ENCODE data around the gene MSI2.

Gene MSI2

DNA sequence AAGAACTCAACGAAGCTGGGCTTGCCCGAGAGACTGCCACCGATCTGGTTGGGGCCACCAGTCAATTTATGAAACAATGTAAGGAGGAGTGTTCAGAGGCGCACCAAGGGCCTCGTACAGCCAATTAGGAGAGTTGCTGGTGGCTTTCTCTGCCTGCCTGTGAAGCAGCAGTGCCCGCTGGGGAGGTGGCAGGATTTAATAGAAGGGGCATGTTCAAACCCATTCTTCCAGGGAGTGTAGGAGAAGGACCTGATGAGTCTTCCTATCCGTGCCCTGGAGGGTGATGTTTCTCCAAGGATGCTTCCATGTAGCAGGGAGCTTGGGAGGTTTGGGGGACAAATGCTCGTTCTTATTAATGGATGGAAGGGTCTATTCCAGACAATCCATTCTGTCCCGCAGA is 310.4 kb downstream of the MSI2 start:
- peak; percentile 76 for DNase-seq

DNA sequence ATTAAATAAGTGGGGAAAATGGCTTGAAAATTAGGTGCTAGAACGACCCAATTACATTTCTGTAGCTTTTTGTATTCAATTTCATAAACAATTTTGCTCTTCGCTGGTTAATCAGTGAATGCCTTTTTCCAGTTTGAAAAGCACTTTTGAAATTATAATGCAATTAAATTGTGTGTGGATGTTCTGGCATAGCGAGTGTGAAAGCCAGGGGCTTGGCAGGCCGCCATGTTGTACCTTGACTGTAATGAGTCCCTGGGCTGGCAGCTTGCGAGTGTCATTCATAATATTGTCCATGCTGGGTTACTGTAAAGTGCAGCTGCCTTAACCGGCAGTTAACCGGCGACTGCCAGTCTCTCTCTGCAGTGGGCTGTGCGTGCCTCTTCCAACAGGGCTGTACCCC is 310.9 kb downstream of the MSI2 start:
- peak; percentile 96 for DNase-seq

DNA sequence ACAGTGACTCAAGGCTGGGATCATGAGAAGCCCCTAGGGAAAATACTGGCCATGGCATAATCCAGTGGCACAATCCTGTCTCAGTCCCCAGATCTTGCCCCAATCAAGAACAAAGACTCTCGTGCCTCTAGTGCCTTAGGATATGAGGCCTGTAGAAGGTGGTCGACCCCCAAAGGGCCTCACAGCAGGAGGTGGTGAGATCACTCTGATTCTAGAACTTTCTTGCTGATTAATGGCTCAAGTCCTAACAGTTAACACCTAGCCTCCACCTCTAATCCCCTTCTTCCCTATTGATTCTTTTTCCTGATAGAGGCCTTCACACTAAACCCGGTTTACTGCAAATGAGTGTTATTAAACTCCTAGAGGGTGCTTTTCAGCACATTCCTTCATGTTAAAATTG is 312.0 kb downstream of the MSI2 start:
- no peak for DNase-seq

DNA sequence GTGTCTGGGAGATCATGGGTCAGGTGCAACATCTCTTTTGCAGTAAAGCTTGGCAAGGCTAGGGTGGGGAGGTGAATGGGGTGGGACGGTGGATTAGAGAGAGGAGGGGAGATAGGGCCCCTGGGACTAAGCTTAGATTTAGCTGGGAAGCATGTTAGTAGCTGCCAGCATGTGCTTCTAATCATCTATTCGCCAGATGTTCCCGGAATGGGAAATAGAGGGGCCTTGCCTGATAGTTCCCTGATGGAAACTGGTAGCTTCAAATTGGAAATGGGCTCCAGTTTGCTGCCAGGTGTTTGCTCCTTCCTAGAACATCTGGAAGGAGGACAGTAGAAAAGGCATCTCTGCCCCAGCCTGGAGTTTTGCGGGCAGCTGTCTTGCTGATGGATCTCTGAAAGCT is 312.7 kb downstream of the MSI2 start:
- no peak for DNase-seq

DNA sequence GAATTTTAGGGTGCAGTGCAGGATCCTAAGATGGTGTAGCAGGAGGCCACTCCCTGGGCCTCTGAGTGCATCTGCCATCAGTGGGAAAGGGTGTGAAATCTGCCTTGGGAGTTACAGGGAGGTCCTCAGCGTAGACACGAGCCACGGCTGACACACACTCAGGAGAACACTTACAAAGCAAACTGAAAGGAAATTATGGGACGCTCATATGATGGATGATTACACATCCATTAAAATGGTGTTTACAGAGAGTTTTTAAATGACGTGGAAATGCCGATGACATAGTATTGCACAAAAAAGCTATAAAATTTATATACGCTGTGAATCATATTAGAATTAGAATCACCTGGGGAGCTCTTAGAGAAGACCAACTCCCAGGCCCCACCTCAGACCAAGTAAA is 313.5 kb downstream of the MSI2 start:
- no peak for DNase-seq

DNA sequence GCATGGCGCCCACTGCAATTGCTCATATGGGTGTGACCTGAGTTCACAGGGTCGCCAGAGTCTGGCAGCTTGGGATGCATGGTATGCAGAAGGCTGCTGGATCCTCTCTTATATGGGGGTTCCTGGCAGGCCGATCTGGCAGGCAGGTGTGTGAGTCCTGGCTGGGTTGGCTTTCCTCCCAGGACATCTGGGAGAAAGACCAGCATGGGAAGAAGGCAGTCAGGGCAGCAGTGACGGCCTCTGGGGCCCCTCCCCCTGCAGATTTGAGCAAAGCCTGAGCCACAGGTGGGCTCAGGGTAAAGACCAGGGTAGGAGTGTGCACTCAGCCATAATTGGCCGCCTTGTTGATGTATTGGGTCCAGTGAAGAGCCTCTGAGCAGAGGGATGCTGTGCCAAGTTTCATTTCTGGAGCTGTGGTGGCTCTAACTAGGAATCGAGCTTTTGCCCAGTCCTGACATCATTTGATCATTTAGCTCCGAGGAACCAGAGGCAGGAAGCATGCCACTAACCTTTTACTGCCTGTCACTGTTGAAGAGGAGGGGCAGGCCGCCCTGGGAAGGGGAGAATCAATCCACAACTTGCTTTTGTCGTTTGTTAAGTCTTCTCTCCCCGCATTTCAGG is 314.5 kb downstream of the MSI2 start:
- DNase-seq = peak; percentile 93

DNA sequence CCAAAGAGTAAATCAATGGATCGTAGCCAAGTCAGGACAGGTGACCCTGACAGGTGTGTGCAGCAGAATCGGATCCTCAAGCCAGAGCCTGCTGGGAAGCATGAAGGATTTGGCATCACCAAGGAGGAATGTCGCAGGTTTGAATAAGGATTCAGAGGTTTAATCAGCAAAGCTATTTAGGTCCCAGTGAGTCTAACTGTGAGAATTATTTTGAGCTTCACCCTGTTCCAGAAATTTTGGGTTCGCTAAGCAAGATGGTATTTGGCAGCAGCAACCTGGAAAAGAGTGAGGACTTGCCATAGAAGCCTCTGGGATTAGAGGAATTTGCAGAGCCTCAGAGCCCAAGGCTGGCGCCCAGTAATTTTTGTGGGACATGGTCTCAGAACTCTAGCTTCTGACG is 315.7 kb downstream of the MSI2 start:
- DNase-seq = peak; percentile 33

DNA sequence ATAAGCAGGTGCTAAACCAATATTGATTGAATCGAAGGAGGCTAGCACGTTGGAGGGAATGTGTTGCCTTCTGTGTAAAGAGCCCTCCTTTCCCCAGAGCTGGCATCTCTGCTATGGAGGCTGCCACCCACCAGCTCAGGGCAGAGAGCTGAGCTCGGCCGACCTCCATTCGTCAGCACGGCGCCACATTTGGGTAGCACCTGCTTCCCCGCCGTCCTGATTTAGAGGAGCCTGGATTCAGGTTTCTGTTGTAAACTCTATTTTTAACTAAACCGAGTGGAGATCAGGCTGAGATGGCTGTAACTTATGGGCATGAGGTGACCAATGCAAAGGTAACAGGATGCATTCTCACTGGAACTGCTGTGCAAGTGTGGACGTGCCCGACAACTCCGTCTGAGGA is 316.3 kb downstream of the MSI2 start:
- DNase-seq = no peak

DNA sequence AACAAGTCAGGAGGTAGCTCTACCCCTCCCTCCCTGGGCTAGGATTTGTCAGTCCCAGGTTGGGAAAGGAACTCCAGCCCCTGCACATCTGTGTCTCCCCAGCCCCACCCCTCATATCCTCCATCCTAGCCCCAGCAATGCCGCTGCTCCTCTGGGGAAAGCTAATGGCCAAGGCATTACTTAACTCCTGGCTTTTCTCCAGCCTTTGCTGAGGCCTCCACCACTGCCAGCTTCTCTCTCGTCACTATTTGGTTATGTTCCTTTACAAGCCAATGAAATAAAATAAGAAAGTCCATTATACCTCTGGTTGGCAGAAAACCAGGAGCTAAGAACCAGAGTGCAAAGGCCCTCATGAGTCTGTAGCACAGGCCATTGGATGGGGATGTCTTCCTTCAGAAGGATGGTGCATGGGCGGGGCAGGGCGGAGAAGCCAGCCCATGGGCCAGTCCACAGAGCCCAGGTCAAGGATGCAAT is 317.8 kb downstream of the MSI2 start:
- peak; percentile 88 for DNase-seq

DNA sequence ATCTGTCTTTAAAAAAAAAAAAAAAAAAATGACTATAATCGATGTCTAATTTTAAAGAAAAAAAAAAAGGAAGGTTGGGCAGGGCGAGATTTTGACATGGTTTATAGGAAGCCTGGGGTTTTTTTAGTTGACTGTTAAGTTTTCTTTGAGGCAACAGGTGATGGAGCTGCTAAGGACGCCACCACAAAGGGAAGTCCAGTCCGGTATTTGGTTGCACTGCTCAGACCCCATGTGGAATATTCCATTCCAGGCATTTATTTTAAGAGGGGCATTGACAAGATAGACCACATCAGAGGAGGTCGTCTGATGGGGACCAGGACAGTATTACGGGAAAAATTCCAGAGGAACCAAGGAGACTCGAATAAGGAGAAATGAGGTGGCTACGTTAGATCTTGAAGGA is 320.4 kb downstream of the MSI2 start:
- DNase-seq = no peak

DNA sequence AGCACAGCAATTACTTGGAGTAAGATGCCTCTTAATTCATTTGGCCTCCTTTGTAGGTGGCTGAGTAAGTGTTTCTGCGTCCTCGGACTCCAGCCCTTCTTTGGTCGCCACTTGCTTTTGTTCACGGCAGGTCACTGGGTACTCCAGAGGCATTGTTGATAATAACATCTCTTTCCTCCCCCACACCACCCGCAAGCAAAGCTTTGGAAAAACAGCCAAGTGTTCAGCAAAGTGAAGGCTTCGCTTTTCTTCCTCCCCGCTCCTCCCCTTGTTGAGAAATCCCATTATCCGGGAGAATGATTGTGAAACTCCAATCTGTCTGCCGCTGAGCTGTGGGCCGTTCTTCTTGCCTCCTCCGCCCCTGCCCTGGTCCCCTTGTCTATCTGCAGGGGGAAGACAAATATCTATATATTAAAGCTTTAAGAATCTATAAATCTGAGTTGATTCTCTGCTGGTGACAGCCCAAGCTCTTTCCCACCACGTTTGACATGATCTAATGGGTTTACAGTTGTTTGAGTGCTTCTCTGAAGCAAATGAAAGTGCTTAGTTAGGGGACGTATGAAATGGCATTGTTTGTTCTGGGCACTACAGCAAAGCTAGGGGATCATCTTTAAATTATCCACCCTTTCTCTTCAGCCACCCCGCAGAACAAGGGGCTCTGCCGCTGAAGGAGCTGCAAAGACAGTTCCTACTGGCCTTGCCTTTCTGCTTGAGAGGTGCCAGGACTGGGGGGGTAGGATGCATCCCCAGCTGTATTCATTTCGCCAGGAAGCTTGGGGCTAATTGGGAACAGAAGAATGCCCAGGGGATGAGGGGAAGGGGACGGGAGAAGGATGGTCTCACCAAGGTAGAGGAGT is 321.7 kb downstream of the MSI2 start:
- peak; percentile 72 for DNase-seq

DNA sequence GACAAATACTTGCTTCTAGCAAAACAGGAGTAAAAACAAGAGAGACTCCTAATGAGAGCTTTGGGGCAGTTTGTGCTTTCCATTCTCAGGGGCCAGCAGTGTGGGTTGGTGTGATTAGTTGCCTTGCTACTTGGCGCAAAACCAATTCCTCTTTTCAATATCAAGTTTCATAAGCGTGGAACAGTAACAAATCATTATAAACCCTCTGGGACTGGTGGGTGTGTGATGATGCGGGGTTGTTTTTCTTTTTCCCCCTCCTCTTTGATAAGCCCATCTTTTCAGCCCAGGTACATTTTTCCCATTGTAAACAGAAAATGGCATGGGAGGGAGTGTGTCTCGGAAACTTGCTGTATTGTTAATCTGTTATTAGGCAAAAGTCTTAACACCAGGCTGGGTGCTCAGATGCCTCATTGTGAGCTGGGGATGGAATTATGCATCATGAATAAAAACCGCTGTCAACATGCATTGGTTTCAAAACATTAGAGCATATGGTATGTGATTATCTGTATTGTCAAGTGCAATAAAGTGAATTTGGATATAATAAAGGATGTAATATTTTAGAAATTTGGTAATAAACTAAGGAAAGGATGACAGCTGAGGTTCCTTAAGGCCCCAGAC is 322.4 kb downstream of the MSI2 start:
- peak; percentile 78 for DNase-seq

DNA sequence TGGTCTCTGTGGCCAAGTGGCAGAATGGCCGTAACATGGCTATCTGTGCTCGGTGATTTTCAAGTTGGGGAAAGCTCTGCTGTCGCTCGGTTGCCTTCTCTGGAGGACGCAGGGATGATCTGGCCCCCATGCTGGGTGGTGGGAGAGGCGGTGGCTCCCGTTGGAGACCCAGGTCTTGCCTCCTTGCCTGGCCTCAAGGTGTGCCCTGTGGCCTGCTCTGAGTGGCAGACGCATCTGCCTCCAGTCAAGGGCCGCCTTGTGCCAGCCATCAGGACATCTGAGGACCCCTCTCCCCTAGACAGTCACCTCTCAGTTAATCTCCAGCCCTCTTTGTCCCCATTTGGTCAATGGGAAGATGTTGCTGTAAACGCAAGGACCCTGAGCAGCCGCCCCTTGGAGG is 322.9 kb downstream of the MSI2 start:
- DNase-seq = no peak

DNA sequence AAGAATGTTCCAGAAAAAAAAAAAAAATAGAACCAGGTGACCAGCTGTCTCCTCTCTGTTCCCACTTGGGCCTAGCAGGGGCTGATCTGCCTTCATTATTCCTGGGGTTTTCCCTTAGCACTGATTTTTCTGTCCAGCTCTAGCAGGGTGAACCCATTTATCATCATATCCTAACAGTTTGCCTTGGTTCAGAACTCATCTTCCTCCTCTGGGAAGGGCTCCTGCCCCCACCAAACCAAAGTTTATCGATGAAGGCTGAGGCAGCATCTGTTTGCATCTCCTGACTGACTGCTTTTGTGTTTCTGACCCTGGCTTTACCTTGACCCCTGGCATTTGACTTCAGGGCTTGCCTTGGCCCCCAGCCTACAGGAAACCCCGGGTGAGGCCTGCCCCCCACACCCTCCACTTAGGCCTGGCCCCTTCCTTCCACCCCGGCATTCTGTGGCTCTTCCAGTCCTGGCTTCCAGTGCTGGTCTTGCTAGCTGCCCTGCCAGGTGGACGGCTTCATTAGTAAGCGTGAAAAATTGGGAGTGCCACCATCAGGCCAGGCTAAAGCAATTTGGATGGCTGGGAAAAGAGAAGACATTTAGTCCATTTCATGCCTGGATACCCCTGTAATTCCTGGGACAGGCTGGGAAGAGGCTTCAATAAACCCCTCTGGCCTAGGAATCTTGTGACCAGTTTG is 323.9 kb downstream of the MSI2 start:
- no peak for DNase-seq

DNA sequence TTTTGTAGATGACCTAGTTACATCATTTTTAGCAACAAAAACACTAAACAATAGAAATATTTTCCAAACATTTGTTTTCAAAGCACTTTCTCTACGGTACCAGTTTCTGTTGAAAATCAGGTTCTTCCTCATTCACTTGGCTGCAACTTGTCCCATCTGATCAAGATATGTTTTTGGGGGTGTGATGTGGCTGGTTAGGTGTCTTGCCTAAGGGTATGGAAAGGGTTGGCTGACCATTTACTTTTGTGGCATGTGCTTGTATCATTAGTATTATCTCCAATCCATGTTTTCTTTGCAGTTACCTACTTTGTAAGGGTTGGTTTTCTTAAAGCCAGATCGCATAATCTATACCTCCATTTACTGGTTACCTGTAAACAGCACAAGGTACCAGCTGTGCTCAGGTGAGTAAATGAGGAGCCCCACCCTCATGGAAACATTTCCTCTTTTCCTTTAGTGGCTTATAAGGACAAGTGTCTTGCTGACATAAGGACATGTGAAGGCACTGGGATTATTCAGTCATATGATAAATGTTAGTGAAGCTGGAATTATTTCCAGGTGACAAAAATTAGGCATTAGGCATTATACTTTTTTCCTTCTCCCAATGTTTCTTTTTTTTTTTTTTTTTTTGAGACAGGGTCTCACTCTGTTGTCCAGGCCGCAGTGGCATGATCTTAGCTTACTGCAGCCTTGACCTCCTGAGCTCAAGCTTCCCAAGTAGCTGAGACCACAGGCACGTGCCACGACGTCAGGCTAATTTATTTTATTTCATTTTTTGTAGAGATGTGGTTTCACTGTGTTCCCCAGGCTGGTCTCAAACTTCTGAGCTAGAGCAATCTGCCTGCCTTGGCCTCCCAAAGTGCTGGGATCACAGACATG is 326.8 kb downstream of the MSI2 start:
- no peak for DNase-seq

DNA sequence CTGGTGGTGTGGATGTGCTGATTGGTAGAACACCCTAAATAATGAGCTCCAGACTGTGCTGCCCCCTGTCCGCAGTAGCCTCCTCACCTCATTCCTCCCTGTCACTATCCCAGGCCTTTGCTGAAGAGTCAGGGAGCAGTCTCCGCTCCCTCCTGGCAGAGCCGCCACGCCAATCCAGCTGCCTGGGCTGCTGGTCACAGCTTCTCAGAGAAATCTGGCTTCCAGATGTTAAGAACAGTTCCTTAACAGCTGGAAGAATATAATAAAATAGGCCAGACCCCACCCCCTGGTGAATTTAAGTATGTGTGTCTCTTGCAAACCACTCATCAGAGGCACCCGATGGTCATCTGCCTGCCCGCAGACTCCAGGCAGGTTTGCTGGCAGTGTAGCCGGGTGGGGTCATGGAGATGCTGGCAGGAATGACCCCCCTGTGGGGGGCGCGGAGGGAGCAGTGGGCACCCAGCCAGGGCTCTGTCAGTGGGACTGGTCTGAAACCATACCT is 327.8 kb downstream of the MSI2 start:
- no peak for DNase-seq

DNA sequence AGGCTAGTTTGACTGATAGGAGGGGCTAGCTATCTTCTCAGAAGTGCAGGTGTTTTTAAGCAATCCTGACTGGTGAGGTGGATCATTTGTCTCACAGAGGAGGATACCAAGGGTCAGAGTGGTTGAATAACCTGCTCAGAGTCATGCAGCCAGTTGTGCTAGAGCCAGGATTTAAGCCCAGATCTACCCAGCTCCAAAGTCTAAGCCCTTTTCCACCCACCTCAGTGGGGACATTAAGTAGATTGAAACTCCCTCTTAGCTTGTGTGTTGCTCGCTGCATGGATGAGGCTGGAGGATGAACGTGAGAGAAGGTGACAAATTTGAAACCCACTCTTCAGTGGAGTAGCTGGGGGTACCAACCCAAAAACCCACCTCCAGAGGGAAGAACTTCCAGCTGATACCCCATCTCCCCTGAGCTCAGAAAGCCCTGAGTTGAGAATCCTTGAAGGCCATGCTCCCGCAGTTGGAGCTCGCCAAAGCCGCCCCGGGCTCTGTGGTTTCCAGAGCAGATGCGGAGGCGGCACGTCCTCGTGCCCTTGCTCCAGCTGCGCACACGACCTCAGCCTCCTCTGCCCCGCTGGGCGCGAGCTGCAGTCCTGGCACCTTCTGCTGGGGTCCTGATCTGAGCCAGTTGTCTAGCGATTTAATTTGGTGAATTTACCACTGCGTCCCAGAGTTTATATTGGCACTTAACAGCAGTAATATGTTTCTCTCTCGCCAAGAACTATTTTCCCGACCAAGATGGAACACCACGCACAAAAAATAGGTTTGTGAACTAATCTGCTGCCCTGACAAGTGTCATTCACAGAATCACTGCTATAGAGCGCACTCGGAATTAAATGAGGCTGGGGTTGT is 329.2 kb downstream of the MSI2 start:
- DNase-seq = peak; percentile 83

DNA sequence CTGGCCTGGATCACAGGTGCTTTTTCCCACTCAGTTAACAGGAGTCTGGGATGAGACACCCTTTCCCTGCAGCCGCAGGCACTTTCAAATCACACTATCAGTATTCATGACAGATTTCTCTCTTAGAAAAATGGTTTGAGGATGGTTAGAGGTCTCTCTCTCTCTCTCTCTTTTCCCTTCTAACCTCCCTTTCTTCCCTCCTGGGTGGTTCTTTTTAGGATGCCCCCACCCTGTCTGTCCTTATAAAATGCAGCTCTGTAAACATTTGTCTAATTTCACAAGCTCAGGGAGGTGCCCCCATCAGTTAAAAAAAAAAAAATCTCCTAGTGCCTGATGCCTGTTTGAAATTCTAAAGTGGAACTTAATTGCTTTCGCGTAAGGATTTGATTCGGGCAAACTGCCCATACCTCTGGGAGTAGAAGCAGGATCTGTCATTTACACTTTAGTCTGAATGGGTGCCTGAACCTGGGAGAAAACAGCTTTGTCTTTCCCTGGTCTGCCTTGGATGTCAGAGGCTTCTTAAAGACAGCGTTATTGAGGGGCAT is 329.9 kb downstream of the MSI2 start:
- DNase-seq = peak; percentile 83

DNA sequence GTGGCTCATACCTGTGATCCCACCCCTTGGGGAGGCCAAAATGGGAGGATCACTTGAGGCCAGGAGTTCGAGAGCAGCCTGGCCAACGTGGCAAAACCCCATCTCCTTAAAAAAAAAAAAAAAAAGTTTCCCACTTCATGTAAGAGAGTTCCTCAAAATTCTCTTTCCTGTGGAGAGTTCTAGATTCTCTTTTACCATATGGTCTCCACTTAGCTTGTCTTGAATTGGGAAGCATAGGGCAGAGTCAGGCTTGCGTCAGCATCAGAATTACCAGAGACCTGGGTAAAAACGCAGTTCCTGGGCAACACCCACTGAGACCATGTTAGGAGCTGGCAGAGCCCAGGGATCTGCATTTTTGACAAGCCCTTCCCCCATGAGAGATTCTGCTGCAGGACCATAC is 330.4 kb downstream of the MSI2 start:
- DNase-seq = no peak

DNA sequence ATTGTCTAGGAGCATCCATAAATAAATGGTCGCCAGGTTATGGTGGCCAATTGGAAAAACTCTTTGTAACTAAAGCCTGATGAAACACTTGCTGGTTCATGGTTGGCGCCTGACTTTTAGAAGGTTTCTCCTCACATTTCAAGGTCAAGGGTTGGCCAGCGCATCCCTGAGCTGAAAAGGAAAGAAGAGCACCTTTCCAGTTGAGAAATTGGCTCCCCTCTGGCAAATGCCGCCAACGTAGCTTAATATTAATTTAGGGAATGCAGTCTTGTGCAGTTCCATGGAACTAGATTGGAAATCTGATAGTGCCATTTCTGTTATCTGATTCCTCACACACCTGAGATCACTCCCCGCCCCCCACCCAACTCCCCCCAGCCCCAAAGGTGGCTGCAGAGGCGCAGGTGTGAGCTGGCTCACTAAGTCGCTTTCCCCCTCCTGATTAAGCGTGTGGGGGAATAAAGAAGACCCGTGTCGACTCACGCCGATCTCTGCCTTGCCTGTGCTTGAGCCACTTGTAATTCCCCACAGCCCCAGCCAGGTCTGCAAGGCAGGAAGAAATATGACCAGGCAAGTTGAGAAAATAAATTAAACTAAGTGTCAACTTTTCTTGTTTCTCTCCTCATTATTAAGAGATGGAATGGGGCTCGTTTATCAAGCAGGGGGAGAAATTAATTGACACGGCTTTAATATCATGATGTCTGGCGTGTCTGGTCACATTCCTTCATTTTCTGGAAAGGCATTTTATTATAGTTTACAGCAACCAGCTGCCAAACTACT is 331.1 kb downstream of the MSI2 start:
- no peak for DNase-seq

All from NCI-H1092 treated with DMSO at 0.1 percent for 48 hours (cell line).